Measurements from ENCODE around the gene TICAM1. TPM values are rescaled to one million over a fixed set of nuclear protein-coding genes. Genes with fewer than 3 reads are reported as not detected.
A peak's percentile ranks its signal among the peaks of the same experiment; 100 is the strongest.
"Not testable (repeated sequence)": the region's sequence is repeated elsewhere in the genome, so short reads cannot be mapped to it uniquely, and the experiment has no call there.

Gene TICAM1
- total RNA-seq, 5 donors from 2014 or later (not counting 1 experiment from before 2014, with no cell fraction given), result 12.8 to 20.3 (median 16.8) TPM

DNA sequence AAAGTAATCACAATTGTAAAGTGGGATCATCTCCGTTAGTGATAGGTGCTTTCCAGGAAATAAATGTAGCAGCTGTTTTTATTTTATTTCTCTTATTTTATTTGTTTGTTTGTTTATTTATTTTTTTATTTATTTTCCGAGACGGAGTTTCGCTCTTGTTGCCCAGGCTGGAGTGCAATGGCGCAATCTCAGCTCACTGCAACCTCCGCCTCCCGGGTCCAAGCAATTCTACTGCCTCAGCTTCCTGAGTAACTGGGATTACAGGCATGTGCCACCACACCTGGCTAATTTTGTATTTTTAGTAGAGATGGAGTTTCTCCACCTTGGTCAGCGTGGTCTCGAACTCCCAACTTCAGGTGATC, 448 bp upstream of the TICAM1 start:
- DNase-seq; H3K36me3 Mint-ChIP-seq; H3K9me3 Mint-ChIP-seq; ATAC-seq (replicated peaks in 1 of 4); H3K36me3 ChIP-seq (ENCODE audit: control insufficient read depth in 2 of 2, extremely low read depth in 1 of 2, insufficient read depth in 1 of 2, low read length in 1 of 2); H3K9me3 ChIP-seq; H3K27me3 ChIP-seq (replicated peaks in 1 of 2; ENCODE audit: control insufficient read depth in 2 of 2, extremely low read depth in 1 of 2, insufficient read depth in 2 of 2, low read length in 1 of 2); H3K27me3 Mint-ChIP-seq: not testable (repeated sequence)
- peak overlapping the region; percentile 73 to 83 for H3K4me3 ChIP-seq (ENCODE audit: control insufficient read depth in 1 of 2, extremely low read depth in 1 of 2, low read length in 1 of 2)
- Mint-ChIP-seq H3K27ac (peak overlapping the region; percentile 73 to 84), H3K4me1 (peaks cover 24 to 29% (median 27%) of the 10 kb centered on the region in 3 donors), H3K4me3 (peak overlapping the region; percentile 87 to 95 (median 93))
- peaks cover 6 to 30% of the 10 kb centered on the region in 2 experiments for H3K4me1 ChIP-seq (ENCODE audit: control insufficient read depth in 1 of 2, extremely low read depth in 1 of 2, insufficient read depth in 2 of 2, low read length in 2 of 2)
- CTCF ChIA-PET, result interaction anchor here in 1 of 2 donors (0.7 to 0.8 kb wide), 2 partner anchors 41 to 1278 kb away, joined by 3 to 4 read pairs; no protein-coding TSS in a partner anchor
- 100% methylated on average over 2 of the region's 9 CpGs for WGBS (ENCODE audit: insufficient coverage)
- POLR2A ChIA-PET, result interaction anchor here in 1 of 2 donors (0.7 kb wide), 1 partner anchor 84 kb away, joined by 13 read pairs; no protein-coding TSS in a partner anchor
- peak overlapping the region; percentile 86 for H3K27ac ChIP-seq (ENCODE audit: low read length)

- Histone ChIP-seq H3K36me3 (ENCODE audit: control insufficient read depth in 2 of 2, extremely low read depth in 1 of 2, insufficient read depth in 1 of 2, low read length in 1 of 2) (peaks cover 0 to 3% of the 10 kb centered on the region in 2 donors), H3K27me3 (replicated peaks in 1 of 2; ENCODE audit: control insufficient read depth in 2 of 2, extremely low read depth in 1 of 2, insufficient read depth in 2 of 2, low read length in 1 of 2) (no peaks in the 10 kb centered on the region), H3K27ac (ENCODE audit: low read length) (peak overlapping the region; percentile 86), H3K4me3 (ENCODE audit: control insufficient read depth in 1 of 2, extremely low read depth in 1 of 2, low read length in 1 of 2) (peak overlapping the region; percentile 73 to 83), H3K4me1 (ENCODE audit: control insufficient read depth in 1 of 2, extremely low read depth in 1 of 2, insufficient read depth in 2 of 2, low read length in 2 of 2) (peaks cover 6 to 30% of the 10 kb centered on the region in 2 experiments), H3K9me3 (no peaks in the 10 kb centered on the region)
- no peaks in the 10 kb centered on the region for H3K9me3 Mint-ChIP-seq
- no peak for ATAC-seq (replicated peaks in 1 of 4)
- POLR2A ChIA-PET, result interaction anchor here in 1 of 2 donors (0.5 kb wide), 1 partner anchor 8 kb away, joined by 3 read pairs; no protein-coding TSS in a partner anchor
- peak overlapping the region; percentile 95 to 96 for H3K27ac Mint-ChIP-seq
- no peaks in the 10 kb centered on the region for H3K36me3 Mint-ChIP-seq
- CTCF ChIA-PET, result interaction anchor here in 1 of 2 donors (0.6 to 0.9 kb wide), 2 partner anchors 12 to 119 kb away, joined by 6 to 8 read pairs; no protein-coding TSS in a partner anchor
- H3K4me3 Mint-ChIP-seq, result peak overlapping the region; percentile 87 to 95 (median 93)
- peaks cover 24 to 29% (median 27%) of the 10 kb centered on the region in 3 donors for H3K4me1 Mint-ChIP-seq
- DNase-seq, result no peak
- H3K27me3 Mint-ChIP-seq, result no peaks in the 10 kb centered on the region
- WGBS (ENCODE audit: insufficient coverage), result 46% methylated on average over 6 of the region's 6 CpGs
Observed at GRCh38 chr19:4830768-4831265, 695 bp downstream of the TICAM1 start.

- DNase-seq, result no peak
- Mint-ChIP-seq H3K4me3 (peak overlapping the region; percentile 87 to 95 (median 93)), H3K27ac (peak overlapping the region; percentile 95 to 96), H3K9me3 (no peaks in the 10 kb centered on the region), H3K4me1 (peaks cover 24 to 29% (median 27%) of the 10 kb centered on the region in 3 donors), H3K36me3 (no peaks in the 10 kb centered on the region), H3K27me3 (no peaks in the 10 kb centered on the region)
- Histone ChIP-seq H3K27ac (ENCODE audit: low read length) (peak overlapping the region; percentile 86), H3K36me3 (ENCODE audit: control insufficient read depth in 2 of 2, extremely low read depth in 1 of 2, insufficient read depth in 1 of 2, low read length in 1 of 2) (peaks cover 0 to 3% of the 10 kb centered on the region in 2 donors), H3K4me3 (ENCODE audit: control insufficient read depth in 1 of 2, extremely low read depth in 1 of 2, low read length in 1 of 2) (peak overlapping the region; percentile 73 to 83), H3K4me1 (ENCODE audit: control insufficient read depth in 1 of 2, extremely low read depth in 1 of 2, insufficient read depth in 2 of 2, low read length in 2 of 2) (peaks cover 6 to 30% of the 10 kb centered on the region in 2 experiments), H3K27me3 (replicated peaks in 1 of 2; ENCODE audit: control insufficient read depth in 2 of 2, extremely low read depth in 1 of 2, insufficient read depth in 2 of 2, low read length in 1 of 2) (no peaks in the 10 kb centered on the region), H3K9me3 (no peaks in the 10 kb centered on the region)
- ChIA-PET POLR2A (no interaction called here), CTCF (no interaction called here)
- 60% methylated on average over 4 of the region's 6 CpGs for WGBS (ENCODE audit: insufficient coverage)
- ATAC-seq (replicated peaks in 1 of 4), result no peak
Observed at GRCh38 chr19:4830332-4830731, 1.2 kb downstream of the TICAM1 start.

DNA sequence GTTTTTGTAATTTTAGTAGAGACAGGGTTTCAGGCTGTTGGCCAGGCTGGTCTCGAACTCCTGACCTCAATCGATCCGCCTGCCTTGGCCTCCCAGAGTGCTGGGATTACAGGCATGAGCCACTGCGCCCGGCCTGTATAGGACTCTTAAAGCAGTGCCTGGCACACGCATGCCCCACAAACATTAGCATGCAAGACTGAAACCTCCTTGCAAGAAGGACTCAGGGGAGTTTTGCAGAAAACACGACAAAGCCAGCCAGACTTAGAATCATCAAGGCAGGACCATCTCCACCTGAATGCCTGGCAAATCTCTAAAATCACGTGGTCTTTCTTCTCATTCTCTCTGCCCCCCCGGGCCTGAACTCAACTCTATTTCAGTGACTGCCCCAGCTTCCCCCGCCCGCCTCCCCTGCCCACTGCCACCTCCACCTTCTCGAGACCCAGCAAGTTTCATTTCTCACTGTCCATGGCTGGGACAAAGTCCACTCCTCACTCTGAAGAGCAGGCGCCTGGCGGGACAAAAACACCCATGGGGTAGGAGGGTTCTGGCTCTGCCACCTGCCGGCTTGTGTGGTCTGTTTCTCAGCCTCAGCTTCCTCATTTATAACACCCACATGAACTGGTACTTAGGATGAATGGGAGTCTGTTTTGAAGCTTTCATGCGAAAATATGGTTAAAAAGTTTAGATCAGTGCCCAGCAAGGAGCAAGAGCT, 2.4 kb downstream of the TICAM1 start:
- no peaks in the 10 kb centered on the region for H3K27me3 Mint-ChIP-seq
- H3K27ac ChIP-seq (ENCODE audit: low read length), result no peak overlapping the region
- POLR2A ChIA-PET, result interaction anchor here in 1 of 2 donors (0.6 kb wide), 1 partner anchor 83 kb away, joined by 8 read pairs; no protein-coding TSS in a partner anchor
- H3K4me1 Mint-ChIP-seq, result peaks cover 24 to 29% (median 27%) of the 10 kb centered on the region in 3 donors
- DNase-seq (peak in 3 of 35 experiments; percentile 19 to 49 (median 35)), ATAC-seq (replicated peaks in 1 of 4) (no peak)
- peak overlapping the region; percentile 41 to 95 (median 73) for H3K4me3 Mint-ChIP-seq
- peaks cover 0 to 3% of the 10 kb centered on the region in 2 donors for H3K36me3 ChIP-seq (ENCODE audit: control insufficient read depth in 2 of 2, extremely low read depth in 1 of 2, insufficient read depth in 1 of 2, low read length in 1 of 2)
- peaks cover 6 to 30% of the 10 kb centered on the region in 2 experiments for H3K4me1 ChIP-seq (ENCODE audit: control insufficient read depth in 1 of 2, extremely low read depth in 1 of 2, insufficient read depth in 2 of 2, low read length in 2 of 2)
- CTCF ChIA-PET, result interaction anchor here in 1 of 2 donors (1.1 kb wide), 1 partner anchor 20 kb away, joined by 10 read pairs; no protein-coding TSS in a partner anchor
- H3K36me3 Mint-ChIP-seq, result no peaks in the 10 kb centered on the region
- H3K27ac Mint-ChIP-seq, result peak overlapping the region; percentile 77 to 83
- H3K27me3 ChIP-seq (replicated peaks in 1 of 2; ENCODE audit: control insufficient read depth in 2 of 2, extremely low read depth in 1 of 2, insufficient read depth in 2 of 2, low read length in 1 of 2), result no peaks in the 10 kb centered on the region
- no peak overlapping the region for H3K4me3 ChIP-seq (ENCODE audit: control insufficient read depth in 1 of 2, extremely low read depth in 1 of 2, low read length in 1 of 2)
- 51% methylated on average over 3 of the region's 16 CpGs for WGBS (ENCODE audit: insufficient coverage)
- H3K9me3 ChIP-seq, result no peaks in the 10 kb centered on the region
- no peaks in the 10 kb centered on the region for H3K9me3 Mint-ChIP-seq

DNA sequence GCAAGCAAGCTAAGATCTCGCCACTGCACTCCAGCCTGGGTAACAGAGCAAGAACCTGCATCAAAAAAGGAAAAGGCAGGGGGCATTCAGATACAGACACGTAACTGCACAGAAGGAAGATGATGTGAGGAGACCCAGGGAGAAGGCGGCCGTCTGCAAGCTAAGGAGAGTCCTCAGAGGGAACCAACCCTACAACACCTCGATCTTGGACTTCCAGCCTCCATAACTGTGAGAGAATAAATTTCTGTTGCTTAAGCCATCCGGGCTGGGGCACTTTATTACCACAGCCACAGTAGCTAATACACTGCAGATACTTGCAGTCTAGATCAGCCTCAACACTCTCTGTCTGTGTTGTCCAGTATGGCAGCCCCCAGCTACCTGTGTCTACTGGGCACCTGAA, 7.9 kb downstream of the TICAM1 start:
- no peak overlapping the region for H3K27ac Mint-ChIP-seq
- Histone ChIP-seq H3K4me3 (ENCODE audit: control insufficient read depth in 1 of 2, extremely low read depth in 1 of 2, low read length in 1 of 2) (no peak overlapping the region), H3K27ac (ENCODE audit: low read length) (no peak overlapping the region), H3K4me1 (ENCODE audit: control insufficient read depth in 1 of 2, extremely low read depth in 1 of 2, insufficient read depth in 2 of 2, low read length in 2 of 2) (no peaks in the 10 kb centered on the region), H3K27me3 (replicated peaks in 1 of 2; ENCODE audit: control insufficient read depth in 2 of 2, extremely low read depth in 1 of 2, insufficient read depth in 2 of 2, low read length in 1 of 2) (no peaks in the 10 kb centered on the region), H3K36me3 (ENCODE audit: control insufficient read depth in 2 of 2, extremely low read depth in 1 of 2, insufficient read depth in 1 of 2, low read length in 1 of 2) (peaks cover 0 to 4% of the 10 kb centered on the region in 2 donors), H3K9me3 (no peaks in the 10 kb centered on the region)
- no peaks in the 10 kb centered on the region for H3K27me3 Mint-ChIP-seq
- no peak overlapping the region for H3K4me3 Mint-ChIP-seq
- ATAC-seq (replicated peaks in 1 of 4), result no peak
- POLR2A ChIA-PET, result interaction anchor here in 1 of 2 donors (0.7 kb wide), 1 partner anchor 273 kb away, joined by 4 read pairs; no protein-coding TSS in a partner anchor
- no peaks in the 10 kb centered on the region for H3K9me3 Mint-ChIP-seq
- DNase-seq, result no peak
- peaks cover 0 to 7% (median 5%) of the 10 kb centered on the region in 3 donors for H3K4me1 Mint-ChIP-seq
- WGBS (ENCODE audit: insufficient coverage), result 80% methylated on average over 1 of the region's 6 CpGs
- peaks cover 2% of the 10 kb centered on the region for H3K36me3 Mint-ChIP-seq
- CTCF ChIA-PET, result interaction anchor here in 1 of 2 donors (0.6 to 0.7 kb wide), 3 partner anchors 13 to 194 kb away, joined by 3 read pairs; no protein-coding TSS in a partner anchor

DNA sequence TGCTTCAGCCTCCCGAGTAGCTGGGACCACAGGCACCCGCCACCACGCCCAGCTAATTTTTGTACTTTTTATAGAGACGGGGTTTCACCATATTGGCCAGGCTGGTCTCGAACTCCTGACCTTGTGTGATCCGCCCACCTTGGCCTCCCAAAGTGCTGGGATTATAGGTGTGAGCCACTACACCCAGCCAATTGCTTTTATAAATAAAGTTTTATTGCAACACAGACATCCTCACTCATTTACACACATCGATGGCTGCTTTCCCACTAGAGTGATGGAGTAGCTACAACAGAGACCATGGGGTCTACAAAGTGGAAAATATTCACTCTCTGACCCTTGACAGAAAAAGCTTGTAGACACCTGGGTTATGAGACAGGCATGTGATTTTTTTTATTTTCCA, 9.2 kb downstream of the TICAM1 start:
- not testable (repeated sequence) for H3K36me3 Mint-ChIP-seq; H3K9me3 Mint-ChIP-seq; H3K27ac ChIP-seq (ENCODE audit: low read length); DNase-seq; H3K4me1 ChIP-seq (ENCODE audit: control insufficient read depth in 1 of 2, extremely low read depth in 1 of 2, insufficient read depth in 2 of 2, low read length in 2 of 2); H3K27me3 ChIP-seq (replicated peaks in 1 of 2; ENCODE audit: control insufficient read depth in 2 of 2, extremely low read depth in 1 of 2, insufficient read depth in 2 of 2, low read length in 1 of 2); H3K27ac Mint-ChIP-seq; H3K4me1 Mint-ChIP-seq; H3K27me3 Mint-ChIP-seq; H3K9me3 ChIP-seq; ATAC-seq (replicated peaks in 1 of 4); H3K4me3 Mint-ChIP-seq; H3K4me3 ChIP-seq (ENCODE audit: control insufficient read depth in 1 of 2, extremely low read depth in 1 of 2, low read length in 1 of 2)
- POLR2A ChIA-PET, result interaction anchor here in 1 of 2 donors (1.1 kb wide), 1 partner anchor 9 kb away, joined by 3 read pairs; no protein-coding TSS in a partner anchor
- CTCF ChIA-PET, result interaction anchor here in 1 of 2 donors (1.0 kb wide), 1 partner anchor 28 kb away, joined by 4 read pairs; no protein-coding TSS in a partner anchor
- H3K36me3 ChIP-seq (ENCODE audit: control insufficient read depth in 2 of 2, extremely low read depth in 1 of 2, insufficient read depth in 1 of 2, low read length in 1 of 2), result peaks cover 0 to 10% of the 10 kb centered on the region in 2 donors
- 100% methylated on average over 2 of the region's 7 CpGs for WGBS (ENCODE audit: insufficient coverage)
